ENCODE results near the gene SCAMP2. TPM values are rescaled to one million over a fixed set of nuclear protein-coding genes. Genes with fewer than 3 reads are reported as not detected.

The SCAMP2 gene
- total and polyA plus RNA-seq, 2 donors (not counting 1 experiment from before 2014, with no cell fraction given) = 85.1 to 105 TPM

DNA sequence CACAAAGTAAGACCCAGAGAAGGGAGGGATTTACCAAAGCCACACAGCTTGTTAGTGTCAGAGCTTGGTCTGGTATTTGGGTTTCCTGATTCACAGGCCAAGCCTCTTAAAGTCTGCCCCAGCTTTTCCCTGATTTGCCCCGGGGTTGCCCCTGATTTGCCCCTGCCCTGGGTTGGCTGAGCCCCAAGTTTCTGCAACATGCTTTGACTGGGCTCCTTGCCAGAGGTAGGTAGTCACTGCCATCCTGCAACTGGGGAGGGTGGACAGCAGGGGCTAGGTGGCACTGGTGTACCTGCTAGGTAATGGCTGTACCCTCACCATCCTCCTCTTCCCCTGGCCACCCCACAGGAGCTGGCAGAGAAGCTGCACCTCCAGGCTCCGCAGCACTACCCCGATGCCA, 19.1 kb upstream of the SCAMP2 start:
- peaks cover 16% of the 10 kb centered on the region for H3K79me2 ChIP-seq (ENCODE audit: control insufficient read depth, insufficient read depth, low read length)
- TF ChIP-seq CTCF (IDR thresholded peaks at IDR 0.05) = no peak
- no peak for TF ChIP-seq EZH2 (IDR thresholded peaks at IDR 0.05; ENCODE audit: borderline replicate concordance, insufficient read depth, low read depth, low read length, poor library complexity, severe bottlenecking)
- no peak overlapping the region for H3K9ac ChIP-seq (ENCODE audit: low read length)
- Mint-ChIP-seq H3K27me3 (no peaks in the 10 kb centered on the region), H3K9me3 (ENCODE audit: insufficient read depth) (no peaks in the 10 kb centered on the region), H3K27ac (peak overlapping the region; percentile 46), H3K4me1 (peaks cover 39% of the 10 kb centered on the region), H3K4me3 (no peak overlapping the region)
- ChIA-PET CTCF (interaction anchor here (0.9 to 2.3 kb wide), 3 partner anchors 9 to 260 kb away, joined by 3 to 25 read pairs (median 5); no protein-coding TSS in a partner anchor), POLR2A (no interaction called here)
- DNase-seq = no peak
- H3K4me3 ChIP-seq (ENCODE audit: control extremely low read depth in 1 of 5, extremely low read depth in 1 of 5, insufficient read depth in 1 of 5, low read depth in 2 of 5, low read length in 4 of 5) = no peak overlapping the region
- H3K36me3 ChIP-seq (replicated peaks in 1 of 2; ENCODE audit: control extremely low read depth in 1 of 2, control insufficient read depth in 1 of 2, extremely low read depth in 1 of 2, insufficient read depth in 2 of 2, low read length in 1 of 2) = peaks cover 0 to 10% of the 10 kb centered on the region in 2 experiments
- no peak overlapping the region for H3K4me2 ChIP-seq (replicated peaks; ENCODE audit: low read depth, low read length, poor library complexity, severe bottlenecking)
- intact Hi-C loops (cut with micrococcal nuclease) = loop anchor here (5.0 kb wide), 1 partner anchor 45 kb away; the partner anchor contains the start of gene COX5A
- ATAC-seq (ENCODE audit: low read depth) = no peak
- no peaks in the 10 kb centered on the region for H3K27me3 ChIP-seq (replicated peaks in 1 of 4; ENCODE audit: control extremely low read depth in 1 of 4, control insufficient read depth in 3 of 4, insufficient read depth in 4 of 4, low read length in 3 of 4)
- no peak overlapping the region for H3K27ac ChIP-seq (ENCODE audit: low read length in 2 of 2)
- no peak overlapping the region for H2AFZ ChIP-seq (ENCODE audit: insufficient read depth, low read depth, low read length, poor library complexity, severe bottlenecking)
- H4K20me1 ChIP-seq (ENCODE audit: control insufficient read depth, insufficient read depth, low read length, poor library complexity, severe bottlenecking) = no peaks in the 10 kb centered on the region
- peaks cover 25 to 38% of the 10 kb centered on the region in 2 donors for H3K4me1 ChIP-seq (ENCODE audit: control insufficient read depth in 2 of 2, insufficient read depth in 2 of 2, low read length in 2 of 2)
- H3K9me3 ChIP-seq (ENCODE audit: control extremely low read depth in 1 of 3, control insufficient read depth in 2 of 3, insufficient read depth in 1 of 3, low read length in 2 of 3) = no peaks in the 10 kb centered on the region
- WGBS (ENCODE audit: insufficient coverage) = 44% methylated on average over 1 of the region's 3 CpGs

- H2AFZ ChIP-seq (ENCODE audit: insufficient read depth, low read depth, low read length, poor library complexity, severe bottlenecking) = no peak overlapping the region
- POLR2A ChIA-PET = no interaction called here
- CTCF ChIA-PET = interaction anchor here (0.9 to 2.3 kb wide), 3 partner anchors 10 to 260 kb away, joined by 3 to 25 read pairs (median 5); no protein-coding TSS in a partner anchor
- H3K4me3 Mint-ChIP-seq = peak overlapping the region; percentile 46
- no peaks in the 10 kb centered on the region for H3K9me3 Mint-ChIP-seq (ENCODE audit: insufficient read depth)
- DNase-seq (no peak), ATAC-seq (ENCODE audit: low read depth) (no peak)
- no peak overlapping the region for H3K4me3 ChIP-seq (ENCODE audit: control extremely low read depth in 1 of 5, extremely low read depth in 1 of 5, insufficient read depth in 1 of 5, low read depth in 2 of 5, low read length in 4 of 5)
- H3K27me3 Mint-ChIP-seq = no peaks in the 10 kb centered on the region
- H3K9ac ChIP-seq (ENCODE audit: low read length) = no peak overlapping the region
- no peaks in the 10 kb centered on the region for H3K27me3 ChIP-seq (replicated peaks in 1 of 4; ENCODE audit: control extremely low read depth in 1 of 4, control insufficient read depth in 3 of 4, insufficient read depth in 4 of 4, low read length in 3 of 4)
- TF ChIP-seq EZH2 (IDR thresholded peaks at IDR 0.05; ENCODE audit: borderline replicate concordance, insufficient read depth, low read depth, low read length, poor library complexity, severe bottlenecking) = no peak
- TF ChIP-seq CTCF (IDR thresholded peaks at IDR 0.05) = no peak
- no peaks in the 10 kb centered on the region for H4K20me1 ChIP-seq (ENCODE audit: control insufficient read depth, insufficient read depth, low read length, poor library complexity, severe bottlenecking)
- H3K36me3 ChIP-seq (replicated peaks in 1 of 2; ENCODE audit: control extremely low read depth in 1 of 2, control insufficient read depth in 1 of 2, extremely low read depth in 1 of 2, insufficient read depth in 2 of 2, low read length in 1 of 2) = peaks cover 0 to 6% of the 10 kb centered on the region in 2 experiments
- H3K9me3 ChIP-seq (ENCODE audit: control extremely low read depth in 1 of 3, control insufficient read depth in 2 of 3, insufficient read depth in 1 of 3, low read length in 2 of 3) = no peaks in the 10 kb centered on the region
- 94% methylated on average over 3 of the region's 3 CpGs for WGBS (ENCODE audit: insufficient coverage)
- H3K4me1 ChIP-seq (ENCODE audit: control insufficient read depth in 2 of 2, insufficient read depth in 2 of 2, low read length in 2 of 2) = peaks cover 25 to 38% of the 10 kb centered on the region in 2 donors
- peaks cover 16% of the 10 kb centered on the region for H3K79me2 ChIP-seq (ENCODE audit: control insufficient read depth, insufficient read depth, low read length)
- H3K27ac ChIP-seq (ENCODE audit: low read length in 2 of 2) = no peak overlapping the region
- intact Hi-C loops (cut with micrococcal nuclease) = loop anchor here (5.0 kb wide), 1 partner anchor 46 kb away; the partner anchor contains the start of gene COX5A
- H3K27ac Mint-ChIP-seq = peak overlapping the region; percentile 10
- peaks cover 39% of the 10 kb centered on the region for H3K4me1 Mint-ChIP-seq
- no peak overlapping the region for H3K4me2 ChIP-seq (replicated peaks; ENCODE audit: low read depth, low read length, poor library complexity, severe bottlenecking)
Observed at GRCh38 chr15:74891469-74891868, 18.3 kb upstream of the SCAMP2 start.

All from B cell (primary cell).